ENCODE measurements around the gene GFRA3.

GRCh38 chr5:138280915-138281314 is 6.5 kb upstream of the GFRA3 start:
- TF ChIP-seq CTCF (IDR thresholded peaks at IDR 0.05) (no peak), POLR2A (IDR thresholded peaks at IDR 0.05) (no peak)

Measured in right lobe of liver (tissue), 4 donors.